ENCODE measurements around the gene RPL18A.

RPL18A gene

DNA sequence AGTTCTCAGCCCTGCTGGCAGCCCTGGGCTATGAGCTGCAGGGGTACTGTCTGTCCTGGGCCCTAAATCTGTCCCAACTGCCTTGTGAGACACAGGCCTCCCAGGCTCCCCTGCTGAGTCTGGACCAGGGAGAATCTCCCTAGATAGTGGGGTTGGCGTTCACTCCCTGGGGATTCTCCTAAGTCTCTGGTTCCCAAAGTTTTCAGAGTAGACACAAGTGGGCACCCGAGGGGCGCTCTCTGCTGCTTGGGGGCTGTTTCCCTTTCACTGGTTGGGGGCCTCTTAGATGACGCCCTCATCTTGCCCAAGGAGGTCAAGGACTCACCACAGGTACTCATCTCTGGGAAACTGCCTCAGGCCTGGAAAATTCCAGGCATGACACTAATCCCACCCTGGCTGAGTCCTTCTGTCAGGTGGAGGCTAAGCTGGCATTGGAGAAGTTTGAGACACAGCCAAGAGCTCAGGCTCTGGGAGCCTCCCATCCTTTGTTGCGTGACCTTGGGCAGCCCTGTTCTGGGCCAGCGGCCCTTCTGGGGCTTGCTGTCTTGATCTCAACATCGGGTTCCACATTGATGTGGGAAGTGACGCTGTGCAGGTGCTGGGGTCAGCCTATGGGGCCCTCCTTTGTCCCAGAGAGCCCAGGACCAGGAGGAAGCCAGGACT is 3.9 kb downstream of the RPL18A start:
- H3K27ac ChIP-seq: peak overlapping the region; percentile 99

DNA sequence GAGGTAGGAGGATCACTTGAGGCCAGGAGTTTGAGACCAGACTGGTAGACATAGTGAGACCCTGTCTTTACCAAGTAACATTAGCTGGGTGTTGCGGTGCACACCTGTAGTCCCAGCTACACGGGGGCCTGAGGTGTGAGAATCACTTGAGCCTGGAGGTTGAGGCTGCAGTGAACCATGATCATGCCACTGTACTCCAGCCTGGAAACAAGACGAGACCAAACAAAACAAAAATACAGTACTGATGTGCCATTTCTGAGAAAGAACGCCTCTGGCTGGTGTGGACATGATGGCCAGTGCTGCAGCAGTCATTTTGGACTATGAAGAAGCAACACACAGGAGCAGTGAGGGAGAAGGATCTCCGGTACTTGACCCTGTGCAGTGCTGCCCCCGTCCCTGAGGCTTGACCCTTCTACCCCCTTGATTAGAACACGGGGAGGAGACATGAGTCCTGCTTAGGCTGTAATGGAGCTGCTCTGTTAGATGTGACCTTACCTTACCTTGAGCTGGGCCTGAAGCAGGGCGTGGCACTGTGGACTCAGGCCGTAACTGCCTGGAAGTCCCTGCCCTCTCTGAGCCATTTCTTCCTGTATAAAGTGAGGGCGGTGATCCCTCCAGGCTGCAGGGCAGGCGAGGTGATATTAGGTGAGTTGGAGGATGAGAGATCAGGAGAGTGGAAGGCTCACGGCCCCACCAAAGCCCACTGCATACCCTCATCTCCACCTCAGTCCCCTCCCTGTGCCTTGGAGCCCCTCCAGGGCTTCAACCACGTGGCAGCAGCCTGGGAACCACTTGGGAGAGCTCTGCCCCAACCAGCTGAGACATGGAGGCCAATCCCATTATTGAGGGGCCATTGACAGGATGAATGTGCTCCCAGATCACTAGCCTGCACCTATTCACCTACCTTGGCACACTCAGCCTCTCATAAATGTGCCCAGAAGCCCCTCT is 5.9 kb downstream of the RPL18A start:
- peak overlapping the region; percentile 8 for H3K27ac ChIP-seq
- no peak for TF ChIP-seq ZFX (IDR thresholded peaks at IDR 0.05)
- TF ChIP-seq, protein P1, sequence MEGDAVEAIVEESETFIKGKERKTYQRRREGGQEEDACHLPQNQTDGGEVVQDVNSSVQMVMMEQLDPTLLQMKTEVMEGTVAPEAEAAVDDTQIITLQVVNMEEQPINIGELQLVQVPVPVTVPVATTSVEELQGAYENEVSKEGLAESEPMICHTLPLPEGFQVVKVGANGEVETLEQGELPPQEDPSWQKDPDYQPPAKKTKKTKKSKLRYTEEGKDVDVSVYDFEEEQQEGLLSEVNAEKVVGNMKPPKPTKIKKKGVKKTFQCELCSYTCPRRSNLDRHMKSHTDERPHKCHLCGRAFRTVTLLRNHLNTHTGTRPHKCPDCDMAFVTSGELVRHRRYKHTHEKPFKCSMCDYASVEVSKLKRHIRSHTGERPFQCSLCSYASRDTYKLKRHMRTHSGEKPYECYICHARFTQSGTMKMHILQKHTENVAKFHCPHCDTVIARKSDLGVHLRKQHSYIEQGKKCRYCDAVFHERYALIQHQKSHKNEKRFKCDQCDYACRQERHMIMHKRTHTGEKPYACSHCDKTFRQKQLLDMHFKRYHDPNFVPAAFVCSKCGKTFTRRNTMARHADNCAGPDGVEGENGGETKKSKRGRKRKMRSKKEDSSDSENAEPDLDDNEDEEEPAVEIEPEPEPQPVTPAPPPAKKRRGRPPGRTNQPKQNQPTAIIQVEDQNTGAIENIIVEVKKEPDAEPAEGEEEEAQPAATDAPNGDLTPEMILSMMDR (conservative IDR thresholded peaks at IDR 0.05): no peak

More for the DNA sequence above, 3.9 kb downstream of the RPL18A start:
- TF ChIP-seq ZFX (IDR thresholded peaks at IDR 0.05): no peak
- TF ChIP-seq, protein P1 (conservative IDR thresholded peaks at IDR 0.05): no peak

DNA sequence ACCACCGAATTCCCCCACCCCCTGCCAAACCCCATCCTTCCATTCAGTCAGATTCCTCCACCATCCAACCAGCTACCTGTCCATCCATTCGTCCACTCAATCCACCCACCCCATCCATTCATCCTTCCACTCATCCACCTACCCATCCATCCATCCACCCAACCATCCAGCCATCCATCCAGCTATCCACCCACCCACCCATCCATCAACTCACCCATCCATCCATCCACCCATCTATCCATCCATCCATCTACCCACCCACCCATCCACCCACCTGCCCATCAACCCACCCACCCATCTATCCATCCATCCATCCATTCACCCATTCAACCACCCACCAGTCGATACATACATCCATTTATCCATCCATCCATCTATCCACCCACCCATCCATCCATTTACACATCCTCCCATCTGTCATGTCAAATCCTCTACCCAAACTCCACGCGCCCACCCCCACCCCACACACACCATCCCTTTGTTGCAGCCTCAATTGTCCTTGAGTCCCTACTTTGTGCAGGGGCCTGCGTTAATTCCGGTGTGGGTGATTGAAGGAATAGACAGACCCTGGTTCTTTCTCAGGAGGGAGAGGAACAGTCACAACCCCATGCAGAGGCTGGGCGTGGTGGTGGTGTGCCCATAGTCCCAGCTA is 6.7 kb downstream of the RPL18A start:
- no peak for TF ChIP-seq ZFX (IDR thresholded peaks at IDR 0.05)
- TF ChIP-seq, protein P1 (conservative IDR thresholded peaks at IDR 0.05): no peak
- H3K27ac ChIP-seq: no peak overlapping the region; the same call in 1 of the 2 replicates

DNA sequence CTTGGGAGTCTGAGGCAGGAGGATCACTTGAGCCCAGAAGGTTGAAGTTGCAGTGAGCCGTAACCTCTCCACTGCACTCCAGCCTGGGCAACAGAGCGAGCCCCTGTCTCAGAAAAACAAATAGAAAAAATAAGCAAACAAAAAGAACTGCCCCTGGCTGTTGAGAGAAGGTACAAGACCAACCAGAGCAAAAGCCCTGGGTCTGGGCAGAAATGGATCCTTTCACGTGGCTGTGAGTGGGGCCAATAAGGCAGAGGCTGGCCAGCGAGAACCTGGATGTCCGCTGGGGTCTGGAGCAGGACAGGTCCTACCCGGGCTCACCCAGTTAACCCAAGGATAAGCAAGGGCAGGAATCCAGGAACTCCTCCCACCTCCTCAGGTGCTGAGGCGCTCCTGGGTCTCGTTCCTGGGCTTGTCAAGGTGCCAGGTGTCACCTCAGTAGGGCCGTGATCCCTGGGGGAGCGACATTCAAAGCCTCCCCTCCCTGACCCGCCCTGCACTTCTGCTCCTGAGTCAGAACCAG is 7.3 kb downstream of the RPL18A start:
- no peak overlapping the region for H3K27ac ChIP-seq
- TF ChIP-seq ZFX (IDR thresholded peaks at IDR 0.05): no peak
- TF ChIP-seq, protein P1 (conservative IDR thresholded peaks at IDR 0.05): no peak

DNA sequence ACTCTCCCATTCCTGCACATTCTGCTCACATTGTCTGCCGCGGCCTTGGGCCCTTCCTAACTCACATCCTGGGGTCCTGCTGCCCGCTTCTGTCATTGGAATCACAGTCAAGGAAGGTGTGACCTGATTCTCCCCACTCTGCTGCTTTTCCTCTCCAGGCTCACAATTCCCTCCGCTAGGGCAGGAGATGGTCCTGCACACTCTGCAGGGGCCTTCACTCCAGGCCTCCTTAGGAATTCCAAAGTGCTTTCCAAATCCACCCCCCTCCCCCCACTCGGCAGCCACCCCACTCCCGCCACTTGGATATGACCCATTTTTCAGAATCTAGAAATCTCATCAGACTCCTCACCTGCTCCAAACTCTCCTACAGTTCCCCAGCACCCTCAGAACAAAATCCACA is 9.0 kb downstream of the RPL18A start:
- TF ChIP-seq ZFX (IDR thresholded peaks at IDR 0.05): no peak
- TF ChIP-seq, protein P1 (conservative IDR thresholded peaks at IDR 0.05): no peak
- H3K27ac ChIP-seq: no peak overlapping the region

DNA sequence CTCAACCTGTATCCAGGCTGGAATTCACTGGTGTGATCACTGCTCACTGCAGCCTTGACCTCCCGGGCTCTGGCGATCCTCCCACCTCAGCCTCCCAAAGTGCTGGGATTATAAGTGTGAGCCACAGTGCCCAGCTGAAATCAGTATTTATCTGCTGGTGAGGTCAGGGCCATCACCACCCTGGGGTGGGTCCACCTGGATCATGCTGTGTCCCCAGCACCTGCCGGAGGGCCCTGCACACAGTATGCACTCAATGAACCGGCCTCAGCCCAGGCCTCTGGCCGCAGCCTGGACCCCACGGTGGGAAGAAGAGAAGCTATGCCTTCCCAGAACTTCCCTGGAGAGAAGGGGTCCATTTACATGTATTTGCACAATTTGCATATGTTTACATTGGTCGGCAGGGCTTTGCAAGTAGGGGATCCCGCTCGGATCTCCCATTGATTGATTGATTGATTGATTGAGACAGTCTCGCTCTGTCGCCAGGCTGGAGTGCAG is 9.5 kb downstream of the RPL18A start:
- H3K27ac ChIP-seq: no peak overlapping the region
- TF ChIP-seq ZFX (IDR thresholded peaks at IDR 0.05): no peak
- TF ChIP-seq, protein P1 (conservative IDR thresholded peaks at IDR 0.05): no peak
